Liver (tissue), 9 donors: ENCODE results near the gene DGKQ. TPM values are rescaled to one million over a fixed set of nuclear protein-coding genes. Genes with fewer than 3 reads are reported as not detected.

Source experiments
- DNase-seq: peaks from one replicate; pipeline ENCODE4 v3.0.0-alpha.2; 2017; ENCODE audit warnings: low spot score
- H3K27ac ChIP-seq, 2 donors: one replicate each; pipeline ENCODE4 v1.7.0; 2013; ENCODE audit warnings: inconsistent platforms in 2 of 2, low read length in 2 of 2, control low read depth in 1 of 2, low read depth in 1 of 2, mild to moderate bottlenecking in 1 of 2
- H3K27me3 ChIP-seq, 4 donors: one replicate each; pipeline versions ENCODE4 v1.6.1 to v1.7.0; 2013; ENCODE audit warnings: low read length in 3 of 4, inconsistent platforms in 1 of 4, mild to moderate bottlenecking in 1 of 4, moderate library complexity in 1 of 4; ENCODE audit not compliant: control insufficient read depth in 4 of 4, insufficient read depth in 4 of 4
- H3K36me3 ChIP-seq, 4 donors: one replicate each; pipeline versions ENCODE4 v1.6.1 to v1.7.0; 2013; ENCODE audit warnings: low read length in 3 of 4, mild to moderate bottlenecking in 3 of 4, low read depth in 1 of 4, moderate library complexity in 1 of 4; ENCODE audit not compliant: control insufficient read depth in 4 of 4, insufficient read depth in 3 of 4
- H3K4me1 ChIP-seq, 4 donors: one replicate each; pipeline versions ENCODE4 v1.6.1 to v1.7.0; 2013; ENCODE audit warnings: low read length in 3 of 4, mild to moderate bottlenecking in 3 of 4, moderate library complexity in 1 of 4; ENCODE audit not compliant: control insufficient read depth in 4 of 4, insufficient read depth in 4 of 4
- H3K4me3 ChIP-seq, 3 donors: one replicate each; pipeline versions ENCODE4 v1.6.1 to v1.7.0; 2013; ENCODE audit warnings: low read length in 3 of 3, control low read depth in 1 of 3, low read depth in 1 of 3, mild to moderate bottlenecking in 1 of 3
- H3K9ac ChIP-seq, 2 donors: one replicate each; pipeline ENCODE4 v1.7.0; 2013; ENCODE audit warnings: low read length in 2 of 2, mild to moderate bottlenecking in 2 of 2, moderate library complexity in 2 of 2, control low read depth in 1 of 2, low read depth in 1 of 2
- H3K9me3 ChIP-seq, 4 donors: one replicate each; pipeline versions ENCODE4 v1.6.1 to v1.7.0; 2013; ENCODE audit warnings: low read length in 3 of 4; ENCODE audit not compliant: control insufficient read depth in 4 of 4
- FOXA1 ChIP-seq: IDR thresholded peaks from 2 replicates; pipeline ENCODE4 v1.6.1; 2016; ENCODE audit warnings: antibody characterized with exemption
- HNF4G ChIP-seq: IDR thresholded peaks from 2 replicates; pipeline ENCODE4 v1.6.1; 2016; ENCODE audit warnings: antibody characterized with exemption
- REST ChIP-seq: IDR thresholded peaks from 2 replicates; pipeline ENCODE4 v1.6.1; 2016; ENCODE audit warnings: antibody characterized with exemption, mild to moderate bottlenecking
- RXRA ChIP-seq, 2 donors: IDR thresholded peaks; 2 replicates each; pipeline ENCODE4 v1.6.1; 2017 to 2018; ENCODE audit warnings: antibody characterized with exemption in 2 of 2, mild to moderate bottlenecking in 1 of 2
- SP1 ChIP-seq: IDR thresholded peaks from 2 replicates; pipeline ENCODE4 v1.6.1; 2018; ENCODE audit warnings: antibody characterized with exemption, mild to moderate bottlenecking
- TAF1 ChIP-seq: conservative IDR thresholded peaks from 2 replicates; pipeline ENCODE4 v1.6.1; 2016; ENCODE audit warnings: antibody characterized with exemption, mild to moderate bottlenecking
- YY1 ChIP-seq: IDR thresholded peaks from 2 replicates; pipeline ENCODE4 v1.6.1; 2016; ENCODE audit warnings: antibody characterized with exemption, mild to moderate bottlenecking
- WGBS: extraction: QIAGEN DNeasy Blood & Tissue Kit; methylation state at CpG from one replicate; pipeline ENCODE4 v1.1.7; 2013; 5-methylcytosine and 5-hydroxymethylcytosine counted together
- polyA plus RNA-seq, 2 donors: library from polyadenylated mRNA; stranded (reverse) in 1 of 2; unstranded in 1 of 2; fragments of 200-250 nt in 1 of 2; fragments of >200 nt in 1 of 2; fragmentation: Nextera tagmentation in 1 of 2; extraction: Ambion mirVana in 1 of 2; gene quantifications; one replicate each; pipeline versions ENCODE4 v1.2.1 to v1.2.3, GENCODE V29; 2013 to 2015
- total RNA-seq, 2 donors: library from RNA; depleted of rRNA; stranded (reverse); fragments of >200 nt; gene quantifications; one replicate each; pipeline ENCODE4 v1.2.3, GENCODE V29; 2014
- TF ChIP-seq, protein P1 (sequence below): IDR thresholded peaks from 2 replicates; pipeline ENCODE4 v1.6.1; 2016; ENCODE audit warnings: antibody characterized with exemption
- donor health status: healthy.
- donor health status: healthy.
- donor health status: healthy.
- donor health status: healthy.
- donor health status: healthy.

Gene DGKQ
- total and polyA plus RNA-seq, 4 donors, result 1.5 to 8.8 (median 3.6) TPM

DNA sequence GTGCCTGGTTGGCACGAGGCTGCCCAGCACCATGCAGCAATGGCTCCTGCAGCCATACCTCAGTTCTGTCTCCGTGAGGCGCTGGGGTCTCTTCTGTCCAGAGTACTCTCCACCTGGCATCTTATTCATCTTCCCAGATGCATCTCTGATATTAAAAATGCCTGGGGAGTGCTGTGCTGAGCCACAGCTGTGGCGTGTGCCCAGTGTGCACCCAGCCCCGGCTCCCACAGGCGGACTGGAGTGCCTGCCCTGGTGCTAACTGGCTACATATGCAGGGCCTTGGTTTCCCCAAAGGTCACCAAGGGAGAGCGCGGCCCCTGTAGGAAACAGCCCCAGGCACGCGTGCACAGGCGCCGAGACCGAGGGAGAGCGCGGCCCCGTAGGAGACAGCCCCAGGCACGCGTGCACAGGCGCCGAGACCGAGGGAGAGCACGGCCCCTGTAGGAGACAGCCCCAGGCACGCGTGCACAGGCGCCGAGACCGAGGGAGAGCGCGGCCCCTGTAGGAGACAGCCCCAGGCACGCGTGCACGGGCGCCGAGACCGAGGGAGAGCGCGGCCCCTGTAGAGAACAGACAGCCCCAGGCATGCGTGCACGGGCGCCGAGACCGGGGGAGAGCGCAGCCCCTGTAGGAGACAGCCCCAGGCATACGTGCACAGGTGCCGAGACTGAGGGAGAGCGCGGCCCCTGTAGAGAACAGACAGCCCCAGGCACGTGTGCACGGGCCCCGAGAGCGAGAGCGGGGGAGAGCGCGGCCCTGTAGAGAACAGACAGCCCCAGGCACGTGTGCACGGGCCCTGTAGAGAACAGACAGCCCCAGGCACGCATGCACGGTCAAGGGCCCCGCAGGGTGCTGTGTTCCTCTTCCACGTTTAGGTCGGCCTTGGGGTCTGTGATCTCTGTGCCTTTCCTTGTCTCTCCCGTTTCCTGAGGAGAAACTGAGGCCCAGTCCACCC lies 26.6 kb downstream of the DGKQ start:
- Histone ChIP-seq H3K36me3 (no peaks in the 10 kb centered on the region), H3K27ac (no peak overlapping the region), H3K27me3 (no peaks in the 10 kb centered on the region), H3K4me1 (peaks cover 0 to 1% (median 0%) of the 10 kb centered on the region in 4 donors), H3K9ac (no peak overlapping the region), H3K9me3 (no peaks in the 10 kb centered on the region), H3K4me3 (no peak overlapping the region)
- DNase-seq, result no peak
- TF ChIP-seq, protein P1, sequence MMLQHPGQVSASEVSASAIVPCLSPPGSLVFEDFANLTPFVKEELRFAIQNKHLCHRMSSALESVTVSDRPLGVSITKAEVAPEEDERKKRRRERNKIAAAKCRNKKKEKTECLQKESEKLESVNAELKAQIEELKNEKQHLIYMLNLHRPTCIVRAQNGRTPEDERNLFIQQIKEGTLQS, result no peak
- TF ChIP-seq REST, result no peak
- TF ChIP-seq RXRA (IDR thresholded peaks at IDR 0.05), result no peak
- no peak for TF ChIP-seq SP1
- TF ChIP-seq YY1, result no peak
- TF ChIP-seq TAF1, result no peak
- no peak for TF ChIP-seq FOXA1
- 77% methylated on average over 62 of the region's 62 CpGs for WGBS

DNA sequence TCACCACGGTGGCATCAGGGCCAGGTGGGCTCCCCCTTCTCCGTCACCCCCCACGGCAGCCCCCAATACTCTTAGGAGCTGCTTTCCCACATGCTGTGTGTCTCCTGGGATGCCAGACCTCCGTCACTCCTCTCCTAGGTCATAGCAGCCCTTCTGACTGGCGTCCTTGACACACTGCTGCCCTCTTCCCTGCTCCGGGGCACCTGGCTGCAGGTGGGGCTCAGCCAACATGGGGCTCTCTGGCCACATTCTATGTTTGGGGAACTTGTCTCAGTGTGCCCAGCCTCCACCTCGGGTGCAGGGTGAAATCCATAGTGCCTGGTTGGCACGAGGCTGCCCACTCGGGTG lies 27.3 kb downstream of the DGKQ start:
- TF ChIP-seq HNF4G, result no peak
- no peak for TF ChIP-seq REST
- Histone ChIP-seq H3K9me3 (no peaks in the 10 kb centered on the region), H3K36me3 (no peaks in the 10 kb centered on the region), H3K4me1 (peaks cover 0 to 3% (median 0%) of the 10 kb centered on the region in 4 donors), H3K4me3 (no peak overlapping the region), H3K27ac (no peak overlapping the region), H3K9ac (no peak overlapping the region), H3K27me3 (no peaks in the 10 kb centered on the region)
- no peak for DNase-seq
- WGBS, result 83% methylated on average over 9 of the region's 9 CpGs
